ENCODE data around the gene MEIKIN.

MEIKIN gene

DNA sequence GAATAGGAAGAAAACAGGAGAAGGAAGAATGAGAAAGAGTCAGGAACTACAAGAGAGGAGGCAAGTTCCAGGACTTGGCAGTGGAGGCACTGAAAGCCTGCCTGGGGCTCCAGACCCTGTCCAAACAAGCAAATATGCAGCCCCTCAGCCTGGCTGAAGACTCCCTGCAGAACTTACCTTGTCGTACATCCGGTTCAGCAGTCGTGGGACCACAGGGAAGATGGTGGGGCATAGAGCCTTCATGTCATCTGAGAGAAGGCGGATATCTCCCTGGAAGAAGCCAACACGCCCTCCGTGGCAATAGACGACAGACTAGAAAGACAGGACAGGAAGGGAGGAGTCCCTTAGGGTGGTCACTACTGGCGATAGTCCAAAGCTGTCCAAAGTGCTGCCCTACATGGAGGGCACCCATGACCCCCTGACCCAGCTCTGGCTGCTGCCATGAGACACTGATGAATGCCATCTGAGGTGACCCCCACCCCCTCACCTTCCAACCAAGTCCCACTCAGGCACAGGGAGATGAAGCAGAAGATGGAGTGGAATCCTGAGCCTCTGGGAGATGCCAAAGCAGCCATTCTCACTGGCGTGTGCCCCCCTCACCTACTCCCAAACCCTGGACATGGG lies 27.7 kb upstream of the MEIKIN start:
- no peak for DNase-seq

DNA sequence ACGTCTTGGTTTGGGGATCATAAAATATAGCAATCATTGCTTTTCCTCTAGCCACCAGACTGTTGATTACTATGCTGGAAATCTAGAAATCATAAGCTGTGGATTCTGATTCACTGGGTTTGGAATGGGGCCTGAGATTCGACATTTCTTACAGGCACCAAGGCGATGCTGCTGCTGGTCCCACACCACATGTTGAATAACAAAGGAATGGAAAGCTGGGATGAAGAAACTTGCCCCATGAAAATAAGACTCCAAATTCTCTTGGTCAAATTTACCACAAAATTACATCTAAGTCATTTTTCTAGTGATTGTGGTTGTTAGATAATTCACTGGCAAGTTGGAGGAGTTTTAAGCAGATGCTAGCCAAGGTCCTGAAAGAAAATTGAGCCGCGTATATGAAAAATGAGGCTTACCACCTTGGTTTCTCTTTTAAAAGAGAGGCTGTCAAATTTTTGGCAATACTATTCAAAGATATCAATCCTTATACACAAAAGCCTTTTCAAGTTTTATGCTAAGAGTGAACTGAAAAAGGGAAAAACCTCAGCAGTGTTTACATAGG lies 23.0 kb upstream of the MEIKIN start:
- no peak for DNase-seq

DNA sequence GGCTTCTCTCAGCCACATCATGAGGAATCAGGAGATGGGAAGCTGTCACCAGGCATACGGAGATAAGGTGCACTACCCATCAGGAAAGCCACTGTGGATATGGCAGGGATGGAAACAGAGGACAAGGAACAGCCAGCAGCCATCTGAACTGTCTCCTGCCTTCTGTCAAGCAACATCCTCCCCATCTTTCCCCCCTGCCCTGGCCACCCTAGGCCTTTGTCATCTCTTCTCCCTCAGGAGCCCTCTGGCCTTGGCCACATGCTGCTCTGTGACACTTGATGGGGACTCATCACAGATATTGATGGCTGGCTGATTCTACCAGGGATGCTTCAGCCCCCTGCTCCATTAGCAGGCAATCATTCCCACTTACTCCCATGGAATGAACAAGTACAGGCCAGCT lies 21.1 kb upstream of the MEIKIN start:
- DNase-seq = no peak

DNA sequence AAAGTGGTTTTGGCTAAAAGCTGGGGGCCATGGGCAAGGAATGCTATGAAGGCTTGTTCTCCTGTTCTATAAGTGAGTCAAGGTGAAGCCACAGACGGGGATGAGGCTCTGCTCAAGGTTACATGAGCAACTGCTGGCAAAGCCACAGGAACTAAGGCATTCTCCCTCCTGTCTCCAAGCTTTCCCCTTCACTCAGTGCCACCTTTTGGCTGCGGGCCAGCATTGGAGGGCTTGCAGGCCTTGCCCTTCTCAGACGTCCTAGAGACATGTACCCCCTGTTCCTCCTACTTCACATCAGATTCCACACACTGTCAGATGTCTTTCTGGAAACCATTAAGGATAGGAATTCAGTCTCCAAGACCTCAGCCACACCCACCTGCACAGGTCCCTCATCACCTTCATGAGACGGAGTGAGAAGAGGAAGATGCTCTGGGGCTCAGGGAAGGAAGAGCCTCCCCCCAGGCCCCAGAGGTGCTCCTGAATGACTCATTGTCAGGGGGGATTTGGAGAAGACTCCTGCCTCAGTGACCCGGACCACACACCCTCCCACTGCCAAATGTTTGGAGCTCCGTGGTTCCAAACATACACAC lies 20.5 kb upstream of the MEIKIN start:
- DNase-seq = no peak

DNA sequence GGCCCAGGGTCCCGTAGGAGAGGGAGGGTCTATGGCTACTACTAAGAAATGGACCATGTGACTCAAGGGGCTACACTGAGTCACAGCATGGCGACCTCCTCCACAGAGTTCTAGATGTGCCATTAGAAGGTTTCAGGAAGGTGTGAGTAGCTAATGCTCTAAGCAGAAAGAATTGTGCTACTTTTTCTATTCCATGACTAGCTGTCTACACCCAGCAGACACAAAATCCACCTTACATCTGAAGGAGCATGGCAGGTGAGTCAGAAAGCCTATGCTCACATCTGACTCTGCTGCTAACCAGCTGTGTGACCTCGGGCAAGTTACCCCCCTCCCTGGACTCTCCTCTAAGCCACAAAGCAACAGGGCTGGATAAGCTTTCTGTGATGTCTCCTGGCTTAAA lies 14.4 kb upstream of the MEIKIN start:
- DNase-seq = no peak

- DNase-seq = no peak
Measured at GRCh38 chr5:131959136-131959535, 13.7 kb upstream of the MEIKIN start.

GRCh38 chr5:131957721-131958441 lies 12.4 kb upstream of the MEIKIN start:
- no peak for DNase-seq

GRCh38 chr5:131953969-131954368 lies 8.5 kb upstream of the MEIKIN start:
- no peak for DNase-seq

DNA sequence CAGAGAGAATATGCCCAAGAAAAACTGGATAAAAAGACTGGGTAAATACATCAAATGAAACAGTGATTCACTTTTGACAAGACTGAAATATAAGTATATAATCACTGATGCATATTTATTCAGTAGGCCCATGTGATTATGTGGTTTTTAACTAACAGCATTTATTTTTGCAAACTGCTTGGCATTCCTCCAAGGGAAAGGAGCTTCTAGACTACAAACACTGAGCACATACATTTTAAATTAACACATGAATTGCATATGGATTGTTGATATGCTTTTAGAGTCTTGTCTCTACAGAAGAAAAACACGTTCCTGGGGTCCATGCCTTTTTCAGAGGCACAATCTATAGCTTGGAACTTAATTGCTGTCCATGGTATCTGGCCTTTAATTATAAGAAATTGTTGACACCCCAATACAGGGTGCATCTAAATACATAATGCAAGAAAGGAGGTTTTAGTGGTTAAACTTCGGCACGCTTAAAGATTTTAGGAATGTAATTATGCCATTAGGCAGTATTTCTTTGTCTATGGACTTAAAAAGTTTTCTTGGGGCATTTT lies 6.9 kb upstream of the MEIKIN start:
- no peak for DNase-seq

- DNase-seq = no peak
Measured at GRCh38 chr5:131950706-131951105, 5.2 kb upstream of the MEIKIN start.

DNA sequence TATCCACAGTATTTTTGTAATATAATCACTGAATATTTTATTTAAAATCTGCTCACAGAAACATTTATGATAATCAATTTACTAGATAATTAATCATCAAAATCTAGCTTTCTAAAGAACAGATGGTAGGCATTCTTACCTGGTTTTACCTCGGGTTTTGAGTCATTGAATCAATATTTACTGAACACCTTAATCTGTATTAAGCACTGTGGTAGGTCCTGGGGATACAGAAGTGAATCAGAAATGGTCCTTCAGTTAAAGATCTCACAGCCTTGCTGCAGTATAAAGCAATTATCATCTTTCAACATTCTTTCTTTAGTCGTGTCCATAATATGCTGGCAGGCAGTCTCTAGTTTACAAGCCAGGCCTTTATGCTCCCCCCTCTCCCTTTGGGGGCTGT lies 2.0 kb upstream of the MEIKIN start:
- DNase-seq = no peak

GRCh38 chr5:131944702-131945550 lies 537 bp downstream of the MEIKIN start:
- no peak for DNase-seq

GRCh38 chr5:131943916-131944315 lies 1.5 kb downstream of the MEIKIN start:
- no peak for DNase-seq

DNA sequence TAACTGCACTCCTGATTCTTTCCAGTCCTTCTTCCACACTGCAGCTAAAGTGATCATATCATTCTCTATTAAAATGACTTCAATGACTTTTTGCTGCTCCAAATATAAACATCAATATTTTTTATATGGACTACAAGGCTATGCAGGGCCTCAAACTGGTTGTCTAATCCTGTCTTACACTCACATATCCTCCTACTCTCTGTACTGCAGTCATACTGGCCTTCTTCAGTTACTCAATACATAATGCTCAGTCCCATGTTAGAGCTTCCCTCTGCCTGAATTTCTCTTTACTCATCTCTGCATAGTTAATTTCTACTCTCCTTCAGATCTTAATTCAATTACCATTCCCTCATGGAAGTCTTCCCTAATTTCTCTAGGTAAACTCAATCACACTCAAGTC lies 3.4 kb downstream of the MEIKIN start:
- DNase-seq = no peak

DNA sequence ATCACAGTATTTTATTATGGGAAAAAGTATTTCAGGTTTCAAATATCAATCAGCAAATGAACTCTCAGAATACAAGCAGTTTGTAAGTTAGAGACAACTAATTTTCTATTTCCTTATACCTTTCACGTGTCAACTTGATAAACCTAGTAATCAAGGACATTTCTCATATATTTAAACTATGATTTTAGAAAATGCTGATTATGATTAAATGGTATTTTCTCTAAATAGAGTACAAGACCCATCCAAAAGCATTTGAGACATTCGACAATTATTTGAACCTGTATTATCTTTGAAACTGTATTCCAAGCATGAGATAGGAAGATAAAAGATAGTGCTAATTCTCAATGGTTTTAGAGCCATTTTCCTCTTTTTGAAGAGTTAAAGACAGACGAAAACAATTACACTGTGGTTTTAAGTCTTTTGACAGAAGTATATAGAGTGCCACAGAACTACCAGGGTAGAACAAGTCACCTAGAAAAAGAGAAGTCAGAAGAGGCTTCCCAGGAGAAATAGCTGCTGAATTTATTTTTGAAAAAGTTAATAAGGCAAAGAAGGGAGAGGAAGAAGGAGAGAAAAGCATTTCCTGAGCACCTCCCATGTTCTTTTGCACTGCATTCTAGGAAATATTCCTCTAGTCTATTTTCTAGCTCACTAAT lies 5.6 kb downstream of the MEIKIN start:
- DNase-seq = no peak

- no peak for DNase-seq
Measured at GRCh38 chr5:131932235-131932634, 13.2 kb downstream of the MEIKIN start.

GRCh38 chr5:131928957-131929356 lies 16.5 kb downstream of the MEIKIN start:
- DNase-seq = no peak

- DNase-seq = no peak
Measured at GRCh38 chr5:131926168-131926567, 19.3 kb downstream of the MEIKIN start.

- no peak for DNase-seq
Measured at GRCh38 chr5:131916481-131916880, 29.0 kb downstream of the MEIKIN start.

DNA sequence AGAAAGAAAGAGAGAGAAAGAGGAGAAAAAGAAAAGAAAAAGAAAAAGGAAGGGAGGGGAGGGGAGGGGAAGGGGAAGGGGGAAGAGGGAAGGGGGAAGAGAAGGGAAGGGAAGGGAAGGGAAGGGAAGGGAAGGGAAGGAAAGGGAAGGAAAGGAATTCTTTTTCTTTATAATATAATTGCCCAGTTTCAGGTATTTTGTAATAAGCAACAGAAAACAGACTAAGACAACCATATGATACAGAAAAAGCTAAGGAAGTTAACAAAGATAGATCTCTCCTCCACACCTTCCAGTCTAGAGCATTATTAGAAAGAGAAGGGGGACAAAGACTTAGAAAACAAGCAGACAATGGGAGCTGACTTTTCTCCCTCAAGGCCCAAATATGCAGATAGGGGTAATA lies 31.0 kb downstream of the MEIKIN start:
- DNase-seq = no peak

DNA sequence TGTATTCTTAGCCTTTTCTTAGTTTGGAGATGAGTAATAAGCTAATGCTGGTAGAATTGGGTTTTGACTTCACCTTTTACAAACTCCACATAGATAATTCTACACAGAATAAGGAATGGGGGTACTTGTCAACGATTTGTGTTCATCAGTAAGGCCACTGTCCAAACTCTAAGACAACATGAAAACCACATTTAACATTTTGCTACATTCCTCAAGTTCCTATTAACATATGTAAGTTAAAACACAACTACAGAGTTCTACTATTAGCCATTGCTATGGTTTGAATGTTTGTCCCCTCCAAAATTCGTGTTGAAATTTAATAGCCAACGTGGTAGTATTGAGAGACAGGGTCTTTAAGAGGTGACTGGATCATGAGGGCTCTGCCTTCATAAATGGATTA lies 31.9 kb downstream of the MEIKIN start:
- no peak for DNase-seq

- no peak for DNase-seq
Measured at GRCh38 chr5:131906668-131907067, 38.8 kb downstream of the MEIKIN start.
